ENCODE results near the gene TMEM154.
"Not testable (repeated sequence)": the region's sequence is repeated elsewhere in the genome, so short reads cannot be mapped to it uniquely, and the experiment has no call there.

TMEM154 gene

GRCh38 chr4:152665691-152666395 is 14.0 kb downstream of the TMEM154 start:
- no peak for DNase-seq

- not testable (repeated sequence) for DNase-seq
Measured at GRCh38 chr4:152664067-152664378, 15.8 kb downstream of the TMEM154 start.

GRCh38 chr4:152663203-152664066 is 16.4 kb downstream of the TMEM154 start:
- no peak for DNase-seq

- no peak for DNase-seq
Measured at GRCh38 chr4:152661649-152662048, 18.1 kb downstream of the TMEM154 start.

- no peak for DNase-seq
Measured at GRCh38 chr4:152660526-152660925, 19.3 kb downstream of the TMEM154 start.

GRCh38 chr4:152659806-152660205 is 20.0 kb downstream of the TMEM154 start:
- no peak for DNase-seq

GRCh38 chr4:152657657-152658056 is 22.1 kb downstream of the TMEM154 start:
- DNase-seq = no peak

GRCh38 chr4:152655272-152656129 is 24.3 kb downstream of the TMEM154 start:
- DNase-seq = no peak

- DNase-seq = no peak
Measured at GRCh38 chr4:152652102-152652501, 27.7 kb downstream of the TMEM154 start.

- DNase-seq = no peak
Measured at GRCh38 chr4:152651473-152652060, 28.2 kb downstream of the TMEM154 start.

- DNase-seq = no peak
Measured at GRCh38 chr4:152646221-152646620, 33.6 kb downstream of the TMEM154 start.

- DNase-seq = no peak
Measured at GRCh38 chr4:152644130-152644529, 35.7 kb downstream of the TMEM154 start.

- no peak for DNase-seq
Measured at GRCh38 chr4:152643153-152644035, 36.4 kb downstream of the TMEM154 start.

GRCh38 chr4:152640058-152640921 is 39.5 kb downstream of the TMEM154 start:
- DNase-seq = no peak

GRCh38 chr4:152635851-152636250 is 43.9 kb downstream of the TMEM154 start:
- DNase-seq = no peak

- DNase-seq = no peak
Measured at GRCh38 chr4:152634110-152634760, 45.6 kb downstream of the TMEM154 start.

- no peak for DNase-seq
Measured at GRCh38 chr4:152633118-152633517, 46.7 kb downstream of the TMEM154 start.

GRCh38 chr4:152630324-152630723 is 49.5 kb downstream of the TMEM154 start:
- no peak for DNase-seq

- DNase-seq = no peak
Measured at GRCh38 chr4:152629908-152630307, 49.9 kb downstream of the TMEM154 start.

- peak; percentile 61 for DNase-seq
Measured at GRCh38 chr4:152628128-152628527, 51.7 kb downstream of the TMEM154 start.
